ENCODE results near the gene MCTP2.

- TF ChIP-seq CTCF (IDR thresholded peaks at IDR 0.05), result no peak
- TF ChIP-seq POLR2A (IDR thresholded peaks at IDR 0.05), result no peak
Observed at GRCh38 chr15:94312946-94313345, 81.6 kb downstream of the MCTP2 start.
